ENCODE measurements around the gene SPOCK1. TPM values are rescaled to one million over a fixed set of nuclear protein-coding genes. Genes with fewer than 3 reads are reported as not detected.

The SPOCK1 gene
- total and polyA plus RNA-seq, 12 donors = 13.7 to 70.3 (median 28.6) TPM

GRCh38 chr5:137023371-137023770, 475.8 kb downstream of the SPOCK1 start:
- DNase-seq = no peak
- TF ChIP-seq CTCF (IDR thresholded peaks at IDR 0.05) = no peak
- WGBS, 2 donors = 81 to 90% methylated on average over 5 of the region's 5 CpGs

DNA sequence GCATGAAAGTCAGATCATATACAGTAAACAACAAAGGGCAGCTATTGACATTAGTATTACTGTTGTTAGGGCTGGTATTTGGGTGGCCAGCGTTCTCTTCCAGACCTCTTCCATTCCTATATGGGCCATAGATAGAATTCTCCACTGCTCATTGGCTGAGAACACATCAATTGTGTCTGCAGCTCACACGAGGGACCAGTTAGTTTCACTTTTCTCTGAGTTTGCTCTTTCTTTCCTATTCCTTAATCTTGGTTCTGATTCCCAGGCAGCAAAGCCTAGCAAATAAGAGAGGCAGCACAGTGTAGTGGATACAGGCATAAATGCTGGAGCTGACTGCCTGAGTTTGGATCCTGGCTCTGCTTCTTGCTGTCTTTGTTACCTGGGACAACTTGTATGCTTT, 476.4 kb downstream of the SPOCK1 start:
- WGBS, 2 donors = 49 to 56% methylated on average over 2 of the region's 2 CpGs
- DNase-seq = no peak
- TF ChIP-seq CTCF (IDR thresholded peaks at IDR 0.05) = no peak
- H3K27me3 ChIP-seq = no peaks in the 10 kb centered on the region
- intact Hi-C loops (cut with DNase I) = no loop called here
- H3K4me1 ChIP-seq = peaks cover 0 to 16% (median 10%) of the 10 kb centered on the region in 9 donors
- H3K27ac ChIP-seq = no peak overlapping the region
- H3K9me3 ChIP-seq = no peaks in the 10 kb centered on the region
- ATAC-seq = peak in 1 of 8 donors; percentile 34
- no peaks in the 10 kb centered on the region for H3K36me3 ChIP-seq
- no peak overlapping the region for H3K4me3 ChIP-seq

More at GRCh38 chr5:137023371-137023770, 475.8 kb downstream of the SPOCK1 start:
- Histone ChIP-seq H3K4me1 (peaks cover 0 to 16% (median 10%) of the 10 kb centered on the region in 9 donors), H3K9me3 (no peaks in the 10 kb centered on the region), H3K27me3 (no peaks in the 10 kb centered on the region), H3K36me3 (no peaks in the 10 kb centered on the region), H3K4me3 (no peak overlapping the region), H3K27ac (no peak overlapping the region)
- intact Hi-C loops (cut with DNase I) = no loop called here
- ATAC-seq = no peak

GRCh38 chr5:137022043-137022442, 477.1 kb downstream of the SPOCK1 start:
- peaks cover 0 to 16% (median 10%) of the 10 kb centered on the region in 9 donors for H3K4me1 ChIP-seq
- ATAC-seq (peak; percentile 19 to 92 (median 74)), DNase-seq (peak; percentile 22 to 33)
- no peaks in the 10 kb centered on the region for H3K36me3 ChIP-seq
- no peak overlapping the region for H3K4me3 ChIP-seq
- no peaks in the 10 kb centered on the region for H3K27me3 ChIP-seq
- TF ChIP-seq CTCF (IDR thresholded peaks at IDR 0.05) = no peak
- intact Hi-C loops (cut with DNase I) = no loop called here
- H3K9me3 ChIP-seq = no peaks in the 10 kb centered on the region
- H3K27ac ChIP-seq = no peak overlapping the region
- 31 to 45% methylated on average over 3 of the region's 3 CpGs for WGBS, 2 donors

DNA sequence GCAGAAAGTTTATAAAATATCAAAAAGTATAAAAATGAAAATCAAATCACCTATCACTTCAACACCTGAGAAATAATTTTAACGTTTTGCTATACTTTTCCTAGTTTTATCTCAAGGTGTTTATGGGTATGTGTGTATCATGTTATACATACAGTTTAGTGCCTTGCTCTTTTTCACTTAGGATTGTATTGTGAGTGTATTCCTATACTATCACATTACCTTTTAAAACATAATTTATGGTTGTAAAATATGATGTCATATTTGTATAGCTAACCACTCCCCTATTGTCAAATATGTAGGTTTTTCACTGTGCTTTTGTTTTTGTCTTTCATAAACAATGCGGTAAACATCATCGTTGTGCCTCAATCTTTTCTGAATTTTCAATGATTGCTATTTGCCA, 479.9 kb downstream of the SPOCK1 start:
- H3K27me3 ChIP-seq = no peaks in the 10 kb centered on the region
- H3K4me3 ChIP-seq = no peak overlapping the region
- no peak for TF ChIP-seq CTCF (IDR thresholded peaks at IDR 0.05)
- intact Hi-C loops (cut with DNase I) = no loop called here
- H3K9me3 ChIP-seq = no peaks in the 10 kb centered on the region
- WGBS, 2 donors = 75 to 84% methylated on average over 3 of the region's 3 CpGs
- no peaks in the 10 kb centered on the region for H3K36me3 ChIP-seq
- no peak for DNase-seq
- no peak overlapping the region for H3K27ac ChIP-seq
- ATAC-seq = no peak
- peaks cover 0 to 16% (median 10%) of the 10 kb centered on the region in 9 donors for H3K4me1 ChIP-seq
